Measurements from ENCODE around the gene TBC1D9B.

DNA sequence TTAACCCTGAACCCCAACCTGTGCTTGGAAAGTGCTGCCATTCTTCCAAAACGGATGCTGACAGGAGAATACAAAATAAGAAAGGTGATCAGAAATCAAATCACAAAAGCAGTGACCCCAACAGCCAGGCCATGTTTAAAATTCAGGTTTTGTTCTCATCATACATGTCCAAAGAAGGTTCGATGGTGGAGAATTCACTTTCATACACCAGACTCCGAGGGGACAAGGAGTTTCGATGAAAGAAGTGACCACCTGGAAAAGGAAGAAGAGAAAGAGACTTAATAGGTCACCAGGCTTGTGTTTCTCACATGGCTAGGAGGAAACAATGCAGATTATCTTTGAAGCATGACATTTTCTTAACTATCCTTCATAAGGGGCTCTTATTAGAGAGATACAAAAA lies 12.5 kb upstream of the TBC1D9B start:
- TF ChIP-seq, protein P1, sequence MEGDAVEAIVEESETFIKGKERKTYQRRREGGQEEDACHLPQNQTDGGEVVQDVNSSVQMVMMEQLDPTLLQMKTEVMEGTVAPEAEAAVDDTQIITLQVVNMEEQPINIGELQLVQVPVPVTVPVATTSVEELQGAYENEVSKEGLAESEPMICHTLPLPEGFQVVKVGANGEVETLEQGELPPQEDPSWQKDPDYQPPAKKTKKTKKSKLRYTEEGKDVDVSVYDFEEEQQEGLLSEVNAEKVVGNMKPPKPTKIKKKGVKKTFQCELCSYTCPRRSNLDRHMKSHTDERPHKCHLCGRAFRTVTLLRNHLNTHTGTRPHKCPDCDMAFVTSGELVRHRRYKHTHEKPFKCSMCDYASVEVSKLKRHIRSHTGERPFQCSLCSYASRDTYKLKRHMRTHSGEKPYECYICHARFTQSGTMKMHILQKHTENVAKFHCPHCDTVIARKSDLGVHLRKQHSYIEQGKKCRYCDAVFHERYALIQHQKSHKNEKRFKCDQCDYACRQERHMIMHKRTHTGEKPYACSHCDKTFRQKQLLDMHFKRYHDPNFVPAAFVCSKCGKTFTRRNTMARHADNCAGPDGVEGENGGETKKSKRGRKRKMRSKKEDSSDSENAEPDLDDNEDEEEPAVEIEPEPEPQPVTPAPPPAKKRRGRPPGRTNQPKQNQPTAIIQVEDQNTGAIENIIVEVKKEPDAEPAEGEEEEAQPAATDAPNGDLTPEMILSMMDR (conservative IDR thresholded peaks at IDR 0.05; ENCODE audit: low read length): no peak
- no peak for TF ChIP-seq EZH2phosphoT487 (IDR thresholded peaks at IDR 0.05; ENCODE audit: borderline replicate concordance)

Measured in Loucy (cell line).